ENCODE measurements around the gene CFL1.

GRCh38 chr11:65862941-65863888 lies 5.2 kb upstream of the CFL1 start:
- TF ChIP-seq CTCF (IDR thresholded peaks at IDR 0.05) (no peak), POLR2A (IDR thresholded peaks at IDR 0.05) (no peak)
